ENCODE results near the gene C17orf67. TPM values are rescaled to one million over a fixed set of nuclear protein-coding genes. Genes with fewer than 3 reads are reported as not detected.

The C17orf67 gene
- total and polyA plus RNA-seq, 2 experiments from 2014 or later: 1.0 to 3.7 TPM

DNA sequence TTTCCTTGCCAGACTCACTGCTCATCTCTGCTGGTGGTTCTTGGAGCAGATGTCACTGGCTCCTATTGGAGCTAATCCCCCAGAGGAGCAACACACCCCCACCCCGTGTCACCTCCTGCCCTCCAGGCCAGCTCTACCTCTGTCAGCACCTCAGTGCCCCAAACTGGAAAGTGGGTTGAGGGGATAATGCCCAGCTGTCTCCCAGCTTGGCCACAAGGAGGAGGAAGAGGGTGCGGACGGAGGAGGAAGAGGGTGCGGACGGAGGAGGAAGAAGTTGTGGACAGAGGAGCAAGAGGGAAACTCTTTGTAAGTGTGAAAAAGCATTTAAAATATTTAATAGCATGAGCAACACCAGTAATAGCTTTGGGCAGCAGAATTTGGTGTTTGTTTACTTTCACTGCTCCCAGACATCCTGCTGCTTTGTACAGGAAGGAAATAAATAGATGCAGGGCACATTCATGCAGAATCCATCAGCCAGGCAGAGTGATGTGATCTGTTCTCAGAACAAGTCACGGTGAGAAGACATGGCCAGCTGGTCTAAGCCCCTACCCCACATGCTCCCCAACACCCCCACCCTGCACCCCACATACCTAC lies 82.5 kb downstream of the C17orf67 start:
- TF ChIP-seq STAT1 (IDR thresholded peaks at IDR 0.05; ENCODE audit: unreplicated experiment): no peak
- TF ChIP-seq, protein P1, sequence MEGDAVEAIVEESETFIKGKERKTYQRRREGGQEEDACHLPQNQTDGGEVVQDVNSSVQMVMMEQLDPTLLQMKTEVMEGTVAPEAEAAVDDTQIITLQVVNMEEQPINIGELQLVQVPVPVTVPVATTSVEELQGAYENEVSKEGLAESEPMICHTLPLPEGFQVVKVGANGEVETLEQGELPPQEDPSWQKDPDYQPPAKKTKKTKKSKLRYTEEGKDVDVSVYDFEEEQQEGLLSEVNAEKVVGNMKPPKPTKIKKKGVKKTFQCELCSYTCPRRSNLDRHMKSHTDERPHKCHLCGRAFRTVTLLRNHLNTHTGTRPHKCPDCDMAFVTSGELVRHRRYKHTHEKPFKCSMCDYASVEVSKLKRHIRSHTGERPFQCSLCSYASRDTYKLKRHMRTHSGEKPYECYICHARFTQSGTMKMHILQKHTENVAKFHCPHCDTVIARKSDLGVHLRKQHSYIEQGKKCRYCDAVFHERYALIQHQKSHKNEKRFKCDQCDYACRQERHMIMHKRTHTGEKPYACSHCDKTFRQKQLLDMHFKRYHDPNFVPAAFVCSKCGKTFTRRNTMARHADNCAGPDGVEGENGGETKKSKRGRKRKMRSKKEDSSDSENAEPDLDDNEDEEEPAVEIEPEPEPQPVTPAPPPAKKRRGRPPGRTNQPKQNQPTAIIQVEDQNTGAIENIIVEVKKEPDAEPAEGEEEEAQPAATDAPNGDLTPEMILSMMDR (conservative IDR thresholded peaks at IDR 0.05; ENCODE audit: low read depth in 2 of 2): peak; percentile 39 to 47
- no peak overlapping the region for H3K27ac Mint-ChIP-seq
- no peaks in the 10 kb centered on the region for H3K9me2 ChIP-seq (ENCODE audit: insufficient read depth)
- H3K4me3 Mint-ChIP-seq: no peak overlapping the region
- peaks cover 19% of the 10 kb centered on the region for H3K4me1 Mint-ChIP-seq
- peaks cover 7% of the 10 kb centered on the region for H3K27me3 Mint-ChIP-seq (ENCODE audit: insufficient read depth, low read depth, poor library complexity)
- no peaks in the 10 kb centered on the region for H3K9me3 Mint-ChIP-seq
- no peaks in the 10 kb centered on the region for H3K27me3 ChIP-seq (ENCODE audit: insufficient read depth)
- H4K20me1 ChIP-seq (replicated peaks; ENCODE audit: insufficient read depth): no peaks in the 10 kb centered on the region
- H3F3A ChIP-seq (replicated peaks; ENCODE audit: low read depth): no peaks in the 10 kb centered on the region
- H3K4me2 ChIP-seq: no peak overlapping the region
- H2AFZ ChIP-seq: no peak overlapping the region
- H3K79me2 ChIP-seq (replicated peaks; ENCODE audit: insufficient read depth): no peaks in the 10 kb centered on the region
- H3K4me3 ChIP-seq: no peak overlapping the region
- peaks cover 9% of the 10 kb centered on the region; the same call in 1 of the 2 replicates for H3K4me1 ChIP-seq (ENCODE audit: insufficient read depth)
- no peak overlapping the region for H3K27ac ChIP-seq (ENCODE audit: low read depth)
- ATAC-seq: peak; percentile 34
- DNase-seq (ENCODE audit: low spot score): peak; percentile 5
- no peaks in the 10 kb centered on the region for H3K36me3 ChIP-seq (ENCODE audit: insufficient read depth)
- H3K36me3 Mint-ChIP-seq (ENCODE audit: low read depth): no peaks in the 10 kb centered on the region

DNA sequence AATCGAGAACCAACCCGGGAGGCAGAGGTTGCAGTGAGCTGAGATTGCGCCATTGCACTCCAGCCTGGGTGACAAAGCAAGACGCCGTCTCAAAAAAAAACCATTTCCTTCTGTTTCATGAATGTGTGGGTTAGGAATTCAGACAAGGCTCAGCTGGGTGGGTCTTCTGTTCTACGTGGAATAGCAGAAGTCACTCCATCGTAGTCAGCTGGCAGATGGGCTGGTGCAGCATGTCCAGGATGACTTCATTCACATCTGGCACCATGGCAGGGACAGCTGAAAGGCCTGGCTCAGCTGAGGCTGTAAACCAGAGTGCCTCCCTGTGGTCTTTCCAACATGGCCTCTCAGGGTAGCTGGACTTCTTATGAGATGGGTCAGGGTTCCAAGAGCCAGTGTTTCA lies 89.0 kb downstream of the C17orf67 start:
- Mint-ChIP-seq H3K27ac (no peak overlapping the region), H3K4me1 (peaks cover 11% of the 10 kb centered on the region; the same call in 2 of the 3 replicates), H3K9me3 (no peaks in the 10 kb centered on the region), H3K27me3 (ENCODE audit: insufficient read depth, low read depth, poor library complexity) (peaks cover 6% of the 10 kb centered on the region), H3K36me3 (ENCODE audit: low read depth) (no peaks in the 10 kb centered on the region), H3K4me3 (no peak overlapping the region)
- H3F3A ChIP-seq (replicated peaks; ENCODE audit: low read depth): no peaks in the 10 kb centered on the region
- H3K27ac ChIP-seq (ENCODE audit: low read depth): no peak overlapping the region
- TF ChIP-seq EZH2phosphoT487 (IDR thresholded peaks at IDR 0.05; ENCODE audit: unreplicated experiment) (no peak), ZNF331 (CRISPR knock-in tag; IDR thresholded peaks at IDR 0.05; ENCODE audit: low read depth) (peak; percentile 58; the same call in 1 of the 2 replicates)
- no peak overlapping the region for H2AFZ ChIP-seq
- H3K27me3 ChIP-seq (ENCODE audit: insufficient read depth): no peaks in the 10 kb centered on the region
- H3K79me2 ChIP-seq (replicated peaks; ENCODE audit: insufficient read depth): no peaks in the 10 kb centered on the region
- H3K9me2 ChIP-seq (ENCODE audit: insufficient read depth): peaks cover 6% of the 10 kb centered on the region; the same call in 1 of the 2 replicates
- ATAC-seq (no peak), DNase-seq (ENCODE audit: low spot score) (no peak)
- H4K20me1 ChIP-seq (replicated peaks; ENCODE audit: insufficient read depth): no peaks in the 10 kb centered on the region
- peaks cover 10% of the 10 kb centered on the region; the same call in 1 of the 2 replicates for H3K4me1 ChIP-seq (ENCODE audit: insufficient read depth)
- H3K4me3 ChIP-seq: no peak overlapping the region
- no peaks in the 10 kb centered on the region for H3K36me3 ChIP-seq (ENCODE audit: insufficient read depth)
- H3K4me2 ChIP-seq: no peak overlapping the region

DNA sequence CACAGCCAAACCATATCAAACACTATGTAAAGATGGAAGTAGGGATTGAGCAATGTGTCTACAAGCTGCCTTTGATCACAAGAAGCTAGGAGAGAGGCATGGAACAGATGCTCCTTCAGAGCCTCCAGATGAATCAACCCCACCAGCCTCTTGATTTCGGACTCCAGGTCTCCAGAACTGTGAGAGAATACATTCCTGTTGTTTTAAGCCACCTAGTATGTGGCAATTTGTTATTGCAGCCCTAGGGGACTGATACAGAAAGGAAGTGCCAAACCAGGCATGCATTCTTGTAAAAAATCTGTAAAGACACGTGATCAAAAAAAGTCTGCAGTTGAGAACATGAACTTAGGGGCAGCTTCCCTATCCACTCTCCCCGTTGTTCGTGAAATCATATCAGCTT lies 91.1 kb downstream of the C17orf67 start:
- peaks cover 10% of the 10 kb centered on the region; the same call in 1 of the 2 replicates for H3K4me1 ChIP-seq (ENCODE audit: insufficient read depth)
- no peak overlapping the region for H3K4me3 ChIP-seq
- ATAC-seq (no peak), DNase-seq (ENCODE audit: low spot score) (no peak)
- no peaks in the 10 kb centered on the region for H4K20me1 ChIP-seq (replicated peaks; ENCODE audit: insufficient read depth)
- Mint-ChIP-seq H3K27ac (no peak overlapping the region), H3K27me3 (ENCODE audit: insufficient read depth, low read depth, poor library complexity) (peaks cover 6% of the 10 kb centered on the region), H3K9me3 (no peaks in the 10 kb centered on the region), H3K36me3 (ENCODE audit: low read depth) (no peaks in the 10 kb centered on the region), H3K4me1 (peaks cover 11% of the 10 kb centered on the region; the same call in 2 of the 3 replicates), H3K4me3 (no peak overlapping the region)
- H3K9me2 ChIP-seq (ENCODE audit: insufficient read depth): peaks cover 9% of the 10 kb centered on the region
- no peak overlapping the region for H3K4me2 ChIP-seq
- no peaks in the 10 kb centered on the region for H3F3A ChIP-seq (replicated peaks; ENCODE audit: low read depth)
- no peaks in the 10 kb centered on the region for H3K27me3 ChIP-seq (ENCODE audit: insufficient read depth)
- H3K36me3 ChIP-seq (ENCODE audit: insufficient read depth): no peaks in the 10 kb centered on the region
- H2AFZ ChIP-seq: no peak overlapping the region
- no peak overlapping the region for H3K27ac ChIP-seq (ENCODE audit: low read depth)
- no peaks in the 10 kb centered on the region for H3K79me2 ChIP-seq (replicated peaks; ENCODE audit: insufficient read depth)
- TF ChIP-seq EZH2 (IDR thresholded peaks at IDR 0.05; ENCODE audit: low read depth, unreplicated experiment) (no peak), JUNB (IDR thresholded peaks at IDR 0.05; ENCODE audit: unreplicated experiment) (no peak), ZNF331 (CRISPR knock-in tag; IDR thresholded peaks at IDR 0.05; ENCODE audit: low read depth) (no peak), EZH2phosphoT487 (IDR thresholded peaks at IDR 0.05; ENCODE audit: unreplicated experiment) (no peak), CREB1 (CRISPR knock-in tag; IDR thresholded peaks at IDR 0.05; ENCODE audit: low read depth) (no peak), STAT1 (IDR thresholded peaks at IDR 0.05; ENCODE audit: unreplicated experiment) (no peak), ZNF114 (CRISPR knock-in tag; IDR thresholded peaks at IDR 0.05) (no peak)
- TF ChIP-seq, protein P1 (conservative IDR thresholded peaks at IDR 0.05; ENCODE audit: low read depth in 2 of 2): no peak
- TF ChIP-seq, protein P2, sequence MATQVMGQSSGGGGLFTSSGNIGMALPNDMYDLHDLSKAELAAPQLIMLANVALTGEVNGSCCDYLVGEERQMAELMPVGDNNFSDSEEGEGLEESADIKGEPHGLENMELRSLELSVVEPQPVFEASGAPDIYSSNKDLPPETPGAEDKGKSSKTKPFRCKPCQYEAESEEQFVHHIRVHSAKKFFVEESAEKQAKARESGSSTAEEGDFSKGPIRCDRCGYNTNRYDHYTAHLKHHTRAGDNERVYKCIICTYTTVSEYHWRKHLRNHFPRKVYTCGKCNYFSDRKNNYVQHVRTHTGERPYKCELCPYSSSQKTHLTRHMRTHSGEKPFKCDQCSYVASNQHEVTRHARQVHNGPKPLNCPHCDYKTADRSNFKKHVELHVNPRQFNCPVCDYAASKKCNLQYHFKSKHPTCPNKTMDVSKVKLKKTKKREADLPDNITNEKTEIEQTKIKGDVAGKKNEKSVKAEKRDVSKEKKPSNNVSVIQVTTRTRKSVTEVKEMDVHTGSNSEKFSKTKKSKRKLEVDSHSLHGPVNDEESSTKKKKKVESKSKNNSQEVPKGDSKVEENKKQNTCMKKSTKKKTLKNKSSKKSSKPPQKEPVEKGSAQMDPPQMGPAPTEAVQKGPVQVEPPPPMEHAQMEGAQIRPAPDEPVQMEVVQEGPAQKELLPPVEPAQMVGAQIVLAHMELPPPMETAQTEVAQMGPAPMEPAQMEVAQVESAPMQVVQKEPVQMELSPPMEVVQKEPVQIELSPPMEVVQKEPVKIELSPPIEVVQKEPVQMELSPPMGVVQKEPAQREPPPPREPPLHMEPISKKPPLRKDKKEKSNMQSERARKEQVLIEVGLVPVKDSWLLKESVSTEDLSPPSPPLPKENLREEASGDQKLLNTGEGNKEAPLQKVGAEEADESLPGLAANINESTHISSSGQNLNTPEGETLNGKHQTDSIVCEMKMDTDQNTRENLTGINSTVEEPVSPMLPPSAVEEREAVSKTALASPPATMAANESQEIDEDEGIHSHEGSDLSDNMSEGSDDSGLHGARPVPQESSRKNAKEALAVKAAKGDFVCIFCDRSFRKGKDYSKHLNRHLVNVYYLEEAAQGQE (IDR thresholded peaks at IDR 0.05; ENCODE audit: unreplicated experiment): no peak

Measured in GM23338 (cell line).